ENCODE measurements around the gene CFAP99.

Gene CFAP99

DNA sequence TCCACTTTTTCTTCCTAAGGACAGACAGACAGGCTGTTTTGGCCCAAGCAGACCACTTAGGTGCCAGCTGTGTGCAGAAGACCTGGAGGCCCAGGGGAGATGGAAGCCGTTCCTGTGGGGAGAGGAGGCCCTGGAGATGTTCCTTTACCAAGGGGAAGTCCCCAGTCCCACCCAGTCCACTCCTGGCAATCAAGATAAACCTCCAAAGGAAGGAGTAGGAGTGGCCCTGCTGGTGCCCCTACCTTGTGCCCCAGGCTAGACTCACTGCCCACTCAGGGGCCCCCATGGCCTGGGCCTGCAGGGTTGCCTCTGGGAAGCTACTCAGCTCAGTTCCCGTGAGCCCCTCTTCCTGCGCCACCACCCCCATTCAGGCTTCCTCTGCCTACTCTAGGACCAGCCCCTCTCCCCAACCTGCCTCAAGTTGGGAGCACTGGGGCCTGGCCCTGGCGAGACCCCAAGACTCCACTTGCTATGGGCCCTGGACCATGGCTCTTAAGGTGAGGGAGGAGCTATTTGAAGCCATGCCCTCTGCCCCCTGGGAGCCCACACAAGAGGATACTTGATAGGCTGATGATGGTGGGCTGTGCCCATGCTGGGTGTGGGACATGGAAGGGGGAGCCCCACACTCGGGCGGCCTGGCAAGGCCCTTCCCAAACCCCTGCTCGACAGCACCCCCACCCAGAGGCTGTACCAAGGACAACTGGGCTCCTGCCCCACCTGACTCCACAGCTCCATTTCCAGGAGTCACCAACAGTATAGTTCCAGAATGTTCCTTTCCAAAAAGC lies 25.4 kb downstream of the CFAP99 start:
- FAIRE-seq (no peak), DNase-seq (ENCODE audit: insufficient read length, low spot score) (no peak)
- TF ChIP-seq SPI1 (IDR thresholded peaks at IDR 0.05; ENCODE audit: low read depth, low read length): no peak
- TF ChIP-seq TAF1 (IDR thresholded peaks at IDR 0.05; ENCODE audit: low read depth, low read length): no peak

GRCh38 chr4:2445130-2445529 lies 26.4 kb downstream of the CFAP99 start:
- no peak for TF ChIP-seq PAX5 (IDR thresholded peaks at IDR 0.05; ENCODE audit: insufficient read depth, low read length, severe bottlenecking)
- no peak for TF ChIP-seq POU2F2 (IDR thresholded peaks at IDR 0.05; ENCODE audit: low read depth, low read length)
- TF ChIP-seq TAF1 (IDR thresholded peaks at IDR 0.05; ENCODE audit: low read depth, low read length): no peak
- no peak for TF ChIP-seq POLR2A (IDR thresholded peaks at IDR 0.05; ENCODE audit: low read depth, low read length)
- no peak for TF ChIP-seq SPI1 (IDR thresholded peaks at IDR 0.05; ENCODE audit: low read depth, low read length)
- TF ChIP-seq POLR2AphosphoS5 (IDR thresholded peaks at IDR 0.05; ENCODE audit: low read depth, low read length): no peak
- DNase-seq (ENCODE audit: insufficient read length, low spot score) (no peak), FAIRE-seq (no peak)

- DNase-seq (ENCODE audit: insufficient read length, low spot score): no peak
- FAIRE-seq: no peak
- TF ChIP-seq TAF1 (IDR thresholded peaks at IDR 0.05; ENCODE audit: low read depth, low read length) (no peak), PAX5 (IDR thresholded peaks at IDR 0.05; ENCODE audit: insufficient read depth, low read length, severe bottlenecking) (no peak), POU2F2 (IDR thresholded peaks at IDR 0.05; ENCODE audit: low read depth, low read length) (no peak), POLR2A (IDR thresholded peaks at IDR 0.05; ENCODE audit: low read depth, low read length) (no peak), POLR2AphosphoS5 (IDR thresholded peaks at IDR 0.05; ENCODE audit: low read depth, low read length) (no peak), SPI1 (IDR thresholded peaks at IDR 0.05; ENCODE audit: low read depth, low read length) (no peak)
Measured at GRCh38 chr4:2445571-2445970, 26.8 kb downstream of the CFAP99 start.

DNA sequence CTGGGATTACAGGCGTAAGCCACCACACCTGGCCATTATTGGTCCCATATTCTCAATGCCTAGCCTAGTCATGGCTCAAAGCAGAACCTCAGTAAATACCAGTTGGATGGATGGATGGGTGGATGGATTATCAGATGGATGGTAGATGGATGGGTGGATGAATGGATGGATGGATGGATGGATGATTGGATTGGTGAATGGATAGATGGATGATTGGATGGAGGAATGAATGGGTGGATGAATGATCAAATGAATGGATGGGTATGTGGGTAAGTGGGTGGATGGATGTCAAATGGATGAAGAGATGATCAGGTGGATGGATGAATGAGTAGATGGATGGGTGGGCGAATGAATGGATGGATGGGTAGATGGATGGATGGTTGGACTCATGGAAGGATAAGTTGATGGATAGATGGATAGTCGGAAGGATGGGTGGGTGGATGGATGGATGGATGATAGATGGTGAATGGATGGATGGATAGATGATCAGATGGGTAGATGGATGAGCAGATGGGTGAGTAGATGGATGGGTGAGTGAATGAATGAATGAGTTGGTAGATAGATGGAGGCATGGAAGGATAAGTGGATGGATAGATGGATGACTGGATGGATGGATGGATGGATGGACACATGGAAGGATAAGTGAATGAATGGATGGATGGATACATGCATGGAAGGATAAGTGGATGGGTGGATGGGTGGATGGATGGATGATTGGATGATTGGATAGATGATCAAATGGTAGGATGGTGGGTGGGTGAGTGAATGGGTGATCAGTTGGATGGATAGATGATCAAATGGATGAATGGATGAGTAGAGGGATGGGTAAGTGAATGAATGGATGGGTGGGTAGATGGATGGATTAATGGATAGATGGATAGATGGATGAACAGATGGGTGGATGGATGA lies 28.2 kb downstream of the CFAP99 start:
- DNase-seq (ENCODE audit: insufficient read length, low spot score) (no peak), FAIRE-seq (no peak)
- no peak for TF ChIP-seq SPI1 (IDR thresholded peaks at IDR 0.05; ENCODE audit: low read depth, low read length)
- no peak for TF ChIP-seq POLR2A (IDR thresholded peaks at IDR 0.05; ENCODE audit: low read depth, low read length)

- TF ChIP-seq PAX5 (IDR thresholded peaks at IDR 0.05; ENCODE audit: insufficient read depth, low read length, severe bottlenecking): no peak
- TF ChIP-seq TAF1 (IDR thresholded peaks at IDR 0.05; ENCODE audit: low read depth, low read length): no peak
- TF ChIP-seq POLR2AphosphoS5 (IDR thresholded peaks at IDR 0.05; ENCODE audit: low read depth, low read length): no peak
- no peak for TF ChIP-seq SPI1 (IDR thresholded peaks at IDR 0.05; ENCODE audit: low read depth, low read length)
- TF ChIP-seq POU2F2 (IDR thresholded peaks at IDR 0.05; ENCODE audit: low read depth, low read length): no peak
- no peak for TF ChIP-seq POLR2A (IDR thresholded peaks at IDR 0.05; ENCODE audit: low read depth, low read length)
- FAIRE-seq (no peak), DNase-seq (ENCODE audit: insufficient read length, low spot score) (no peak)
Measured at GRCh38 chr4:2448589-2448988, 29.8 kb downstream of the CFAP99 start.

- TF ChIP-seq POU2F2 (IDR thresholded peaks at IDR 0.05; ENCODE audit: low read depth, low read length) (no peak), TAF1 (IDR thresholded peaks at IDR 0.05; ENCODE audit: low read depth, low read length) (no peak), PAX5 (IDR thresholded peaks at IDR 0.05; ENCODE audit: insufficient read depth, low read length, severe bottlenecking) (no peak), POLR2A (IDR thresholded peaks at IDR 0.05; ENCODE audit: low read depth, low read length) (no peak), SPI1 (IDR thresholded peaks at IDR 0.05; ENCODE audit: low read depth, low read length) (no peak), POLR2AphosphoS5 (IDR thresholded peaks at IDR 0.05; ENCODE audit: low read depth, low read length) (no peak)
- no peak for FAIRE-seq
Measured at GRCh38 chr4:2449051-2449450, 30.3 kb downstream of the CFAP99 start.

DNA sequence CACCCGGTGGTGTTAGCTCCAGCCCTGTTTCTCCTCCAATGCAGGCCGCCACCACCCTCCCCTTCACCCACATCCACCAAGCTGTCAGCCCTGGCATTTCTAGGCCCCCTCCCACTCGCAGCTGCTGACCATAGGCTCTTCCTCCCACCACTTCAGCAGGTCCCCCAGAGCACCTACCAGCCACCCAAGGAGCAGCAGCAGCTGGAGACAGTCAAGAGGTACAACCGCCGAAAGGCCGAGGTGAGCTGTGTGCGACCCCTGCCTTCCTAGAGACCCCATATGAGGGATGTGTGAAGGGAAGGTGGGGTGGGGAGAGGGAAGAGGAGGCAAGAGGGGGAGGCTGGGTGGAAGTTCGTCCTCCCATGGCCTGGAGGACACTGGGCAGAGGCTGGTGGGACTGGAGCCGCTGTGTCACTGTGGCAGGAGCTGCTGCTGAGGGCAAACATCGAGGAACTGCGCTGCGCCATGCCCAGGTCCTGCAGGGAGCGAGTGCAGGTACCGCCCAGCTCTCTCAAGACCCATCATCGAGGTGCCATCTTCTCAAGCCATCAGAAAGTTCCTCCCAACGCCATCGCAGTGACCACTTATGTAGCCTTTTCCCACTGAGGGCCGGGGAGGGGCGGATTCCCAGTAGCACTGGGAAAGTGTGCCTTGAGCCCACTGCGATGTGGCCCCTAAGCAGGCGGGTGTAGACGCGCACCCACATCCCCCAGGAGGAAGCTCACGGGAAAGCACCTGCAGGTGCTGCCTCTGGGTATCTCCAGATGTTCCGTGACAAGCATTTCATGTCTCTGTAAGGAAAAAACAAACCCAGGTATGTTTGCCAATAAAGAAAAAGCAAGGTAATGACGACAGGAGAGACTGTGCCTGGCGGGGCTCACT lies 31.0 kb downstream of the CFAP99 start:
- no peak for FAIRE-seq
- no peak for DNase-seq (ENCODE audit: insufficient read length, low spot score)
- TF ChIP-seq PAX5 (IDR thresholded peaks at IDR 0.05; ENCODE audit: insufficient read depth, low read length, severe bottlenecking) (no peak), POU2F2 (IDR thresholded peaks at IDR 0.05; ENCODE audit: low read depth, low read length) (no peak), POLR2A (IDR thresholded peaks at IDR 0.05; ENCODE audit: low read depth, low read length) (no peak), POLR2AphosphoS5 (IDR thresholded peaks at IDR 0.05; ENCODE audit: low read depth, low read length) (no peak), SPI1 (IDR thresholded peaks at IDR 0.05; ENCODE audit: low read depth, low read length) (no peak), TAF1 (IDR thresholded peaks at IDR 0.05; ENCODE audit: low read depth, low read length) (no peak)

More at GRCh38 chr4:2449051-2449450, 30.3 kb downstream of the CFAP99 start:
- no peak for DNase-seq (ENCODE audit: insufficient read length, low spot score)

DNA sequence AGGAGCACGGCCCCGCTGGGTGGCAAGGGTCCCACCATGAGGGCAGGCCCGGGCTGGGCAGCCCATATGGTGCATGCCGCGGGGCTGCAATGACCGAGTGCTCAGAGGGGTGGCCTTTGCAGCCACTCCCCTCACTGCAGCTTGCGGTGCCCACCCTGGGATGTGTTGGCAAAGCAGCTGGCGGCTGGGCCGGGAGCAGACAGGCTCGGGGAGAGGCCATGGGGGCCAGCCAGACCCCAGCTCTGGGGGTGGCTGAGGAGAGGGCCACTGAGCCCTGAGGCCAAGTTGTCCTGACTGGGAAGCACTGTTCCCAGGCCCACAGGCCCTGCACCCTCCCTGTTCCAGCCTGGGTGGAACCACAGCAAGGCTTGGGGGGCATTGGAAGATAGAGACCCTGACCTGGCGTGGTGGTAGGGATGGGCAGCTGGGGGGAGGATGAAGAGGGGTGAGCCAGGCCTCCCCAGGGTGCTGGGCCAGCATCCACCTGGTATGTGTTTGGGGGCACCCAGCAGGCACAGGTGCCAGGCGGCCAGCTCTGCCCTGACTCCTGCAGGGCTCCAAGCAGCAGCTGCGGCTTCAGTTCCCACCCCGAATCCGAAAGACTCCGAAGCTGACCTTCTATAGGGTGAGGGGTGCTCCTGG lies 31.8 kb downstream of the CFAP99 start:
- no peak for TF ChIP-seq TAF1 (IDR thresholded peaks at IDR 0.05; ENCODE audit: low read depth, low read length)
- FAIRE-seq: no peak
- no peak for DNase-seq (ENCODE audit: insufficient read length, low spot score)

DNA sequence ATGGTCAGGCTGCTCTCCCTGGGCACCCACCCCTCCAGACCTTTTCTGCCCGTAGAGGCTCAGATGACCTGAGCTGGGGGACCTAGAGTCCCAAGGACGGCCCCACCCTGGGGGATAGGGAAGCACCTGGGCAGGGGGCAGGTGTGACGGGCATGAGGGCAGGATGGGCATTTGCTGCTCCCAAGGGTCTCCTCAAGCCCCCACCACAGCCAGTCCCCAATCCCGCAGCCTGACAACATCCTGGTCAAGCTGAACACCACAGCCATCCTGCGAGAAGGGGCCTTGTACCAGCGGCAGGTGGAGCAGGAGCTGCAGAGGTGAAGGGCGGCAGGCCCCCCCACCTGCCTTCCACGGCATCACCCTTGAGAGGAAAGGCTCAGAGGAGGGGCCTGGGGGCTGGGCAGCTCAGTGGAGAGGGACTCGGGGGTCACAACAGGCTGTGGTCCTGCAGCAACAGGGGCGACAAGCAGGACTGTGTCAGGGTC lies 32.3 kb downstream of the CFAP99 start:
- FAIRE-seq (no peak), DNase-seq (ENCODE audit: insufficient read length, low spot score) (no peak)
- TF ChIP-seq POLR2A (IDR thresholded peaks at IDR 0.05; ENCODE audit: low read depth, low read length): no peak
- no peak for TF ChIP-seq PAX5 (IDR thresholded peaks at IDR 0.05; ENCODE audit: insufficient read depth, low read length, severe bottlenecking)
- no peak for TF ChIP-seq SPI1 (IDR thresholded peaks at IDR 0.05; ENCODE audit: low read depth, low read length)
- TF ChIP-seq POLR2AphosphoS5 (IDR thresholded peaks at IDR 0.05; ENCODE audit: low read depth, low read length): no peak
- TF ChIP-seq POU2F2 (IDR thresholded peaks at IDR 0.05; ENCODE audit: low read depth, low read length): no peak
- no peak for TF ChIP-seq TAF1 (IDR thresholded peaks at IDR 0.05; ENCODE audit: low read depth, low read length)
